ENCODE results near the gene SIL1.

DNA sequence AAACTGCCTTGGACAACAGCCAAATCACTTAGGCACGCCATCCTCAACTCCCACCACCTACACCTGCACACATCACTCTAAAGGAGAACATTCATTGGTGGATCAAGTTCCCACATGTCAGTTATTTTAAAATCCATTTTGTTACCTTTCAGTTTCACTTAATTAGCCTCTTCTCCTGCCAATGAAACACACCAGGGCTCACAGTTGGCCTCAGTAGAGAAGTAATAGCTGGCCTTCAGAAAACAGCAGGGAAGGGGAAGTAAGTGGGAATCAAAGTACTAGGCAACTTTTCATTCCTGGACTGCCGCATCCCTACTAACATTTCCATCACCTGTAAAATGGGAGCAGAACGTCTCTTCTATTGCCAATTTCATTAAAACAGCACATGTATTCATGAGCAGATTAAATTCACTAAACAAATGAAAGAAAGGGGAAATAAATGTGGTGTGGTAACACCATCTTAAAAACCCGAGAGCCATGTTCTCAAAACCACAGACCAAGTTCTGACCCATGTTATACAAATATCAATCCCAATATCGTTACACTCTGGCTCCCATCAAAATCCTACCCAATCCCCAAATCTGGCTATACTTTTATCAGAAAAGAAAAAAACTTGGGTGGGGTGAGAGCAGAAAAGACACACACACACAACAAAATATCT is 1.7 kb downstream of the SIL1 start:
- TF ChIP-seq, protein P1, sequence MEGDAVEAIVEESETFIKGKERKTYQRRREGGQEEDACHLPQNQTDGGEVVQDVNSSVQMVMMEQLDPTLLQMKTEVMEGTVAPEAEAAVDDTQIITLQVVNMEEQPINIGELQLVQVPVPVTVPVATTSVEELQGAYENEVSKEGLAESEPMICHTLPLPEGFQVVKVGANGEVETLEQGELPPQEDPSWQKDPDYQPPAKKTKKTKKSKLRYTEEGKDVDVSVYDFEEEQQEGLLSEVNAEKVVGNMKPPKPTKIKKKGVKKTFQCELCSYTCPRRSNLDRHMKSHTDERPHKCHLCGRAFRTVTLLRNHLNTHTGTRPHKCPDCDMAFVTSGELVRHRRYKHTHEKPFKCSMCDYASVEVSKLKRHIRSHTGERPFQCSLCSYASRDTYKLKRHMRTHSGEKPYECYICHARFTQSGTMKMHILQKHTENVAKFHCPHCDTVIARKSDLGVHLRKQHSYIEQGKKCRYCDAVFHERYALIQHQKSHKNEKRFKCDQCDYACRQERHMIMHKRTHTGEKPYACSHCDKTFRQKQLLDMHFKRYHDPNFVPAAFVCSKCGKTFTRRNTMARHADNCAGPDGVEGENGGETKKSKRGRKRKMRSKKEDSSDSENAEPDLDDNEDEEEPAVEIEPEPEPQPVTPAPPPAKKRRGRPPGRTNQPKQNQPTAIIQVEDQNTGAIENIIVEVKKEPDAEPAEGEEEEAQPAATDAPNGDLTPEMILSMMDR (IDR thresholded peaks at IDR 0.05; ENCODE audit: low read length): no peak
- TF ChIP-seq EZH2 (IDR thresholded peaks at IDR 0.05; ENCODE audit: borderline replicate concordance, low read length): no peak

All from OCI-LY1 (cell line).